Measurements from ENCODE around the gene SPARCL1.

The SPARCL1 gene

DNA sequence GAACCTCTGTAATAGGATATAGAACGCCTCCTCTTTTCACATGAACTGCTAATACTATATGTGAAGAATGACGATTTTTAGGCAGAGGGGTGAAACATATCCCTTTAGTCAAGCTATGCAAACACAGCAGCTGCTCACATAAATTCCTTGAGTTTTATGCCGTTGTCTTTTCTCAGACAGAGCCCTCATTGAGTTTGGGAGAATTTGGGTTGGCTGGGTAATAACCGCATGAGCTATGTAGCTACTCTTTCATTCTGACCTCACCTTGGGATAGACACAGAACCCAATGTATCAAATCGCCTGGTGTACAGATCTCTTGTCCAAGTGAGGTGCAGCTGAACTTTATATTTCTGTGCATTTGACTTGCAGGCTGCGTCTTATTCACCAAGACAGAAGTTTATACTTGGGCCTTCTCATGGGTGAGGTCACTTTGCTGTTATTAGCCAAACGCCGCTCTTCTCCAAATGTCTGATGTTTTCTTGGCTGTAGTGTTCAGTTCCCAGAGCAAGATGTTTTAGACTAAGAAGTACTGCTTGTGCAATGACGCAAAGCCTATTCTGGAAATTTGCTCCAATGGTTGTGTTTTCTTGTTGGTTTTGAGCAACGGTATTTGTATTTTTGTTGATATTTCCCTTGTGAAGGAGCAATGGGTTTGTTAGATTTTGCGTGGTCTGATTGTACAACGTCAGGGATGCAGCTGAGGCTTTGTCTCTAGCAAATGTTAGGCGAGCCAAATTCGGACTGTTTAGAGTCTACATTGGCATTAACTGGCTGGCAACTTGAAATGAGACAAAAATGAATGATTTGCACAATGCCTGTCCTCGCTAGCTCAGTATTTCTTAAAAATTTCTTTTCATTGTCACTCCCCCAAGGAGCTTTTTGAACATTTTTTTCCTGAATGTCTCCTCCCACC lies 11.2 kb upstream of the SPARCL1 start:
- DNase-seq (ENCODE audit: low spot score): no peak

DNA sequence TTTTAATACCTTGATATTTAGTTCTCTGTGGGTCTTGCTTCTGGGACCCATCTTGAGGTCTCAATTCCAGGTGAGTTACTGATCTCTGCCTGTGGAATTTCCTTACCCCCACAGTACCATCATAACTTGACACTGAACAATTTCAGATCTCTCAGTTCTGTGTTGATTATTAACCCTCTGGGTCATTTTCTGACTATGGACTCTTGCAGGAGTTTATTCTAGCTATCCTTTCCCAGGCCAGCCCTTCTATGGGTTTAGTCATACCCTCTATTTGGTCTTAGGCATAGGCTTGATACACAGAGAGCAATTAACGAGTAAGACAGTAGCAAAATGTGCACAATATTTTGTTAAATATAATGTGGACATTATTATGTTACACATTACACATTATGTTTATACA lies 3.7 kb upstream of the SPARCL1 start:
- DNase-seq (ENCODE audit: low spot score): no peak

DNA sequence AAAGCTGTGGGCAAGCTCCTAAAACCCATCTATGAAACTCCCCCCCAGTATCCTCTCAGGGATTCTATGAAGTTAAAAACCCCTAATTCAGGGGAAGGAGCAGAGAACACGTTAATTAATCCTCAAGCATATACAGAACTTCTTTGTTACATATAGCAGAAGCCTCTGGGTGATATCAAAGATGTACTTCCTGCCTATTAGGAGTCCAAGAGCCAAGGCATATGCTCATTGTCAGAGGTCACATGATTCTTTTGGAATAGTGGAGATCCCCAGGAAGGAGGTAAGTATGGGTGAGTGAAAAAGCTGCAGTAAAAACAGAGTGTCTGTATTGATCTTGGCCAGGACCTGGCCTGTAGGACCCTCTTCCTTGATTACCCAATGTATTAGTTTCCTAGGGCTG lies 2.9 kb upstream of the SPARCL1 start:
- peak; percentile 67 for DNase-seq (ENCODE audit: low spot score)

DNA sequence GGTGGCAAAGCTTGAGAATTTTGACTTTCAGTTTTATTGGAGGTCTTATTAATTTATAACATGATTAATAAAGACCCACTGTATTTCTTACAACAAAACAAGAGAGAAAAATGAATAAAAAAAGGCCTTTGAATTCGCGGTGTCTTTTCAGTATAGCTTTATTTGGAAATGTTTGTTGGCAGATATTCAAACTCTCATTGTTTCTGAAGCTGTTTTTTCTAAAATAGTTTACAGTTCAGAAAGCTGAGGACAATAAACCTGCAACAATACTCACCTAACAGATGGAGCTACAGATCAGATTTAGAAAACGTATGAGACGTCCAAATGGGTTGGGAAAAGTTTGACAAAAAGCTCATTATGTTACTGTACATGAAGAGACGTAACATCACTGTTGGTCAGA lies 2.4 kb upstream of the SPARCL1 start:
- DNase-seq (ENCODE audit: low spot score): peak; percentile 34

DNA sequence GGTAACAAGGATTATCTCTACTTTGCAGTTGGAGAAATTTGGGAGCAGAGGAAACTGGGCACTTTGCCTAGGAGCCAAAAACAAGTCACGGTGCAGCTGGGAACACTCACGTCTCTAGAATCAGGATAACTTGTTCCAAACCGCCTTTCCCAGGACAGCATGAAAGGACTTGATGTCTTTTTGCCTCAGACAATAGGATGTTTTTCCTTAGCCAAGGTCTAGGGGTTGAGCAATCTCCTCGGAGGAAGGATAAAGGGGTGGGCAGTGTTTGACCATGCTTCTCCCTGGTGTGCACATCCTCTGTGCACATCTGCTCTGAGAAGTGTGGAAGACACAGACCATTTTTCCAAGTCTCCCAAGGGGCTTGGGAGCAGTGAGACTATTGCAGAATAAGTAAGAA lies 1.7 kb upstream of the SPARCL1 start:
- peak; percentile 24 for DNase-seq (ENCODE audit: low spot score)

DNA sequence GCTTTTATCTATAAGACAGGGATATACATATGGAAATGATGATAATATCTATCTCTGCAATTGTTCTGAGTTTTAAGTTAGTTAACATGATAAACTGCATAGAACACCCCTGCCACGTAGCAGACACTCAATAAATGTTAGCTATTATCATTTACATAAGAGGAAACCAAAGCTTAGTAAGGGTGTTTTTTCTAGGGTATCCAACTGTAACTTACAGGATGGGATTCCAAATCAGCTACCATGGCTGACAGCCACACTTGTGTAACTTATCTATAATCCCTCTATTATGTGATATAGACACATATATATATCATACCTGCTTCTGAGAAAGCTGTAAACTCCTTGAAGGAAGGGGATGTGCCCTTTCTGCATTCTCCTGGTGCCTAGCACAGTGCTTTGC lies 1.1 kb upstream of the SPARCL1 start:
- DNase-seq (ENCODE audit: low spot score): no peak

DNA sequence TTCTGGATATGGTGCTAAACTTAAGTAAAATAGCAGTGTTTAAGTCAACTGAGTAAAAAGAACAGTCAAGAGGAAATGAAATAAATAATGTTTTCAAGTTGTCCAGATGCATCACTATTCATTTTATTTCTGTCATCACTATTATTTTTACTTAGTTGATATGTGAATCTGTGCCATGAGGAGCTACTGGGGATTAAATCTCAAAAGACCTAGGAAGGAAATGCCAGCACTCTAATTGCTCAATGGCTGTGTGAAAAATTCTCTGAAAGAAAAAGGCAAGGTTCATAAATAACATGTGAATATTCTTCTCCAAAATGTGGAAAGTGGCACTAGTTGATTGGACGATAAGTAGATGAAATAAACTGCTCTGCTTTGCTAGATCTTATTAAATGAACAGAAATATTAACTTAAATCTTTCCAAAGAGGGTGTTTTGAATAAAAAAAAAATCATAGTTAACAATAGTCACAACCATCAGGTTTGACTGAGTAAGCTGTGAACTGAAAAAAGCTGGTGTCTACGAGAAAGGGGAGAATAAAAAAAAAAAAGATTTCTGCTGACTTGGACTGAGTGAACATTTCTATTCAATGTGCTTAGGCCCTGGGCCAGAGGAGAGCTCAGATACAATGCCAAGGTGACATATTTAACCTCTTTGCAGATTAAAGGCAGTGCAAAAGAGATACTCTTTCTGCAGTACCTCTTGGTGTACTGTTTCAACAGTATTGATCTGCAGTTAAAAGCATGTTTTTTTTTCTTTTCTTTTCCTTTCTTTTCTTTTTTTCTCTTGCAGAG lies 1.6 kb downstream of the SPARCL1 start:
- no peak for DNase-seq (ENCODE audit: low spot score)

DNA sequence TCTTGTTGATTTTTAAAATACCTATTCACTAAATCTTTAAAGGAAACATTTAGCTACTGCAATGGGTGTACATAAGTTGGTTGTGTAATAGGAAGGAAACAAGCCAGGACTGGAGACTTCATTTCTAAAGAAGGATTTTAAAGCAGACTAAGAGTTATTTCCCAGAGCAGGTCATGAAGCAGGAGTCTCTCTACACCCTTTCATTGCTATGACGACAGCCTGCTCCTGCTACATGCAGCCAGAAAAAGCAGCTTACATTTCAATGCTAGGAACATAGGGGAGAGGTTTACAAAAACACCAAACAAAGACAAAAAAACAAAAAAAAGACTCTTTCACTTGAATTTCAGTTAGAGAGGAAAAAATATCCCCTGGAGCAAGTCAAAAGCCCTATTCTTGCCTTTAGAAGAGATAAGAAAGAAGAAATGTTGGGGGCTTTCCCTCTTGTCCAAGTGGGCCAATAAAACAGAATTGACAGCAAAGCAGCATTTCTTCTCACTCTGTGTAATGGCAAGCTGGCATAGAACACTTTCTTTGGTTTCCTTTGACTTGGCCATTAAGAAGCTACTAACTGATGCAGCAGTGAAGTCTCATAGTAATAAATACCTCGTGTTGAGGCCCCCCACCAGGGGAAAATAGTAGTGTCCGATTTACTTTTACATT lies 3.4 kb downstream of the SPARCL1 start:
- DNase-seq (ENCODE audit: low spot score): no peak

DNA sequence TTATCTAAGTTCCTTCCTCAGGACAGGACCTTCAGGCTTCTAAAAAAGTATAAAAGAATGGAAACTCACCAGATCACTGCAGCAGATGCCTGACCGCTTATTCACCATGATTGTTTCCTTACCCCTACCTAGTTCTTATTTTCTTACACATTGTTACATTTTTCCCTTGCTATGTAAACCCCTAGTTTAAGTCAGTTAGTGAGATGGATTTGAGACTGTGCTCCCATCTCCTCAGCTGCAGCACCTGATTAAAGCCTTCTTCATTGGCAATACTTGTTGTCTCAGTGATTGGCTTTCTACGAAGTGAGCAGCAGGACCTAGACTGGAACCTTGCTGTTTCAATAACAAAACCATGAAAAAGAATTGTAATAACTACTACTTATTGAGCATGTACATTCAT lies 4.7 kb downstream of the SPARCL1 start:
- DNase-seq (ENCODE audit: low spot score): no peak

DNA sequence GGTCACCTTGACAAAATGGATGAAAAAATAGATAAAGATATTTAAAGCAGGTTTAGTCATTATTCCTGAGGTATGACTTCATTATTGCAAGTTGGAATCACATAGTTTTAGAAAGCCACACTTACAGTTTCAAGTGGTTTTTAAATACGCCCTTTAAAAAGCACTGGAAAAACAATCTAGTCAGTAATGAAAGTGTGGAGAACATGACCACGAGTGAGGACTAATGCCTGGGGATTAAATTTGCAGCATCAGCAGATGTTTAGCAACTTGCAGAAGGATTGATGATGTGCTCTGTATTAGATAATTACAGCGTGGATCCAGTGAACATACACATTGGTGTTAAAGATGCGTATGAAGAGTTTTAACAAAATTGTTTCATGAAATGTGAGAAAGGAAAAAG lies 5.9 kb downstream of the SPARCL1 start:
- DNase-seq (ENCODE audit: low spot score): no peak

DNA sequence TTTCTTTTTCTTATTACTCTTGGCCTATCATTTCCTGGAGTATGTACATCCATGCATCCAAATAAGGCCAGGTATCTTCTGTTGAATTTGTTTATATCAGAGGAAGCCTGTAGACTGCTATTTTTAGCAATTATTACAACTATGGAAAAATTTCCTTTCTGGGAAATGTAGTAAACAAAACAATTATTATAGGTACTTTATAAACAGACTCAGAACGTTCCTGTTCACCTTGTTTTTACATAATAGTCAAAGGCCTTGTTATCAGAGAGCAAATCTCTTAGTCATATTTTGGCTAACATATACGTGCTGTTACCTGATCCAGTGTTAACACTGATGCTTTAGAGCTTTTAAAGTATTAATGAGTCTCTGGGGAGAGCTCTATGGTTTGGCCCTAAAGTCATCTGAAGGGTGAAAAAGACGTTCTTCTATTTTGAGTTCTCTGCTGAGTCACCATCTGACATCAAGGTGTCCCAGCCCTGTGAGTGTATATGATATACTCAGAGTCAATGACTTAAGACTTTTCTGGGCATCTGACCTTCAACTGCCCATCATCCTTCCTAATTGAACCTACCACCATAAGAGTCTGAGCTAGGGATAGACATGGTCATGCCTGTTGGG lies 7.3 kb downstream of the SPARCL1 start:
- no peak for DNase-seq (ENCODE audit: low spot score)

DNA sequence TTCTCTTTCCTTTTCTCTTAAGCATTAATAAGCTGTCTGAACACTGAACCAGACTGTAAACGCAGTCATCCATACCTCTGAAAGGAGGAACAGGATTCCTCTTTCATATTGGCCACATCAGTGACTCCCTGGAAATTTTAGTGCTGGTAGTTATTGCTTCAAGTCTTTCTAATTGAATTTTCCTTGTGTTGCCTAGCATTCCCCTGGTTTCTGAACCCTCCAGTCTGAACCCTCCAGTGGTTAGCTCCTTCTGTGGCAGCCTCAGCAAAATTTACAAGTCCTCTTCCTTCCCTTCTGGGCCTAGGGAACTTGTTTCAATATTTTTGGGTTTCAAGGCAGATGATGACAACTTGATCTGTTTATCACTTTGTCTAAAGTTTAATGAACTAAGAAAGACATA lies 7.9 kb downstream of the SPARCL1 start:
- DNase-seq (ENCODE audit: low spot score): no peak

DNA sequence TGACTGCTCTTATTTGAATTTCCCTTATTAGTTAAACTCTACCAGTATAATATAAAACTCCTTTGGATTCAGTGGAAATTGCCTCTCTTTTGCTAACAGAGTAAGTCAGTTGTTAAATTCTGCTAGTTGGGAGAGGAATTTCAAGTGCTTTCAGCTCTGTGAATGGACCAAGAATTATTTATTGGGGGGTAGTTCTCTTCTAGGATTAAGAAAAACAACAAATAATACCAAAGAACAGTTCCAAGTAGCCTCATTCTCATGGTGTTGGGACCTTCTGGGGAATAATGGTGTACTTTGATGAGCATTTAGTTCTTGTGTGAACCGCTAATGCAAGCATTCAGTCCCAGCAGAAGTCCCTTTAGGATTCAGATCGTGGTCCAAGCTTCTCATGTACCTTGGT lies 11.6 kb downstream of the SPARCL1 start:
- no peak for DNase-seq (ENCODE audit: low spot score)

DNA sequence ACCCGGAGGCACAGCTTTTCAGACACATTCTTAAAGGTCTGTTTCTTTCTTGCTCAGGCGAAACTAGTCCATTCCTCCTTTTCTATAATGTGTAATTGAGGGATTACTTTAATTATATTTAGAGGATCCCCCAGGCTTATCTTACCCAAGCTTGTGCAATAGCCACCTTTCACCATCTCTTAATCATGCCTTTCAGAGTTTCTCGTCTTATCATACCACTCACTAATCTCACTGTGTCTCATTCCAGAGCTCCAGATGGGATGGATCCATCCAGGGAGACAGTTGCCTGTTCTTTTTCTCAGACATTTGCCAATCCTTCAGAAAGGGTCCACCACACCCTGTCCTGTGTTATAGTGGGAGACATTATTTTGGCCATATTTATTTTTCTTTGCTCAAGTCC lies 12.5 kb downstream of the SPARCL1 start:
- no peak for DNase-seq (ENCODE audit: low spot score)

DNA sequence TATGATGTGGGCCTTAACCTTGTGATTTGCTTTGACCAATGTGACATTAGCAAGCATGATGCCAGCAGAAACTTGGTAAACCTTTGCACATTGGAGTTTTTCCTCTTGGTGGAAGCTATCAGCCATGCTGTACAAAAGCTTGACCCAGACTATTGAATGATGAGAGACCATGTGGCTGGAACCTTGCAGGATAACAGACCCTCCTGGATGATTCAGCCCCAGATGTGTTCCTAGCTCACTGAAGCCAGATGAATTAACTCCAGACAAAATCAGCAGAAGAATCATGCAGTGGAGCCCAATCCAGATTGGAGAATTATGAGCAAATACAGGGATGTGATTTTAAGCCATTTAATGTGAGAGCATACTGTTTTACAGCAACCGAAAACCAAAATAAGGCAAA lies 16.8 kb downstream of the SPARCL1 start:
- DNase-seq (ENCODE audit: low spot score): no peak

DNA sequence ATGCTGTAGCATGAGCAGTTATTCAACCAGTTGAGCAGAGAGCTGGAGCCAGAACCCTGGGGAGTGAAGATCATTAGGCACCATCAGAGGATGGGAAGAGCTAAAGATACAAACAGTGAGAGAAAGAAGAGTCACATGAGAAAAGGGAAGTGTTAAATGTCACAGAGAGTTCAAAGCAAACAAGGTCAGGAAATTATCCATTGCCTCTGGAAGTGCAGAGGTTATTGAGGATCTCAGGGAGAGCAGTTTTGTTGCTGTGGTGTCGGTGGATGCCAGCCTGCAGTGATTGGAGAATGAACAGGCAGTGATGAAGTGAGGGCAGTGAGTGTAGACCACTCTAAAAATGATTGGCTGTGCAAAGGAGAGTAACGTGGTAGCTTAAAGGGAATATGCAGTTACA lies 17.7 kb downstream of the SPARCL1 start:
- DNase-seq (ENCODE audit: low spot score): no peak

DNA sequence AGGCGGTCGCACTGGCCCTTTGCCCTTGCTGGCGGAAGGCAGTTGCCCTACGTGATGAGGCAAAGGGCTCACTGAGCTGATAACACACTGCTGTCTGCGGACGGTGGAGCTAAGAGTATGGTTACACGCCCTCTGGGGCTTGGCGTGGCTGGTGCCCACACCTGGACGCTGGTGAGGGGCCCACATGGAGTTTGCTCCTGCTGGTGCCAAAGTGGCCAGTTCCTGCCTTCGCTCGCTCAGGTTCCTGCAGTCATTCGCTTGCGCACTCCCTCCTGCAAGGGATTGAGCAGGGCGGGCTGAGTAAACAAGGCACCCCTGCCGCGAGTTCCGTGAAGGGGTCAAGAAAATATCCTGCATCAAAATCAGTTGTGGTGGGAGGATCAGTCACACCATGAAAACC lies 18.4 kb downstream of the SPARCL1 start:
- DNase-seq (ENCODE audit: low spot score): no peak

DNA sequence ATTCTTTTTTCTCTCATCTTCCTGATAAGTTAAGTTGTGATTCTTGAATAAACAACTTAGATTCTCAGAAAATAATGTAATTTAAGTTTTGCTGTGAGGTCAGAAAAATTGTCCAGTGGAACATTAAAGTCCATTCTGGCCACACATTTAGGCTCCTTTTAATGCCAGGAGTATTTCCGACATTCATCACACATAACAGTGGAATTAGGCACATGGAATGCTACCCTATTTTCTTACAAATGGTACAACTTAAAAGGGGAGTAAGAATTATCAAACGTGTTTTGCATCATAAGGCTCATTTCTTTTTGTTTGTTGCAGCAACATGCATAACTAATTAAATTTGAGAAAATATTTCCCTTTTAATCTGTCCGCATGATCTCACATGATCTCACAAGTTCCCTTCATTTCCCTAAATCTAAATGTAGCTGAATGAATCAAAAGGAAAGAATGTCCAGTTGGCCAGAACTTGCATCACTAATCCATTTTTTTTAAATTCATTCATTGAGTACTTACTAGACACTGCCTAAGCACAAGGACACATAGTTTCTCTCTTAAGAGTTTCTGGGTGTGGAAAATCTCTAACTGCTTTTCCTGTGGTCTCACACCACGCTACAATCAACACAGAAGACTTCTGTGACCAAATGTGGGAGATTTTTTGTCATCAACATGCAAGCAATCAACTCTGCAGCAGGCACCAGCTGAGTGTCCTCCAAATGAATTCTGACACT lies 22.0 kb downstream of the SPARCL1 start:
- DNase-seq (ENCODE audit: low spot score): peak; percentile 66

DNA sequence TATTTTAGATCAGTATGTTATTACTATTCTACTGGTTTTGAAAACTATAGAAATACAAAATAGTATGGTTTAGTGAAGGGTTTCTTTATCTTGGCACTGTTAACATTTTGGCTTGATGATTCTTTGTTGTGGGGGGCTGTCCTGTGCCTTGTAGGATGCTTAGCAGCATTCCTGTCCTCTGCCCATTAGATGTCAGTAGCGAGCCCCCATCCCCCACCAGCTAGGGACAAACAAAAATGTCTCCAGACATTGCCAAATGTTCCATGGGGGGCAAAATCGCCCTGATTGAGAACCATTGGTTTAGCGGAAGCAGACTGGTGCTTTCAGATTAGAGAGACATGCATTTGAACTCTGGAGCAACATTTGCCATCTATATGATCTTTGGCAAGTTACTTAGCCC lies 23.3 kb downstream of the SPARCL1 start:
- no peak for DNase-seq (ENCODE audit: low spot score)

DNA sequence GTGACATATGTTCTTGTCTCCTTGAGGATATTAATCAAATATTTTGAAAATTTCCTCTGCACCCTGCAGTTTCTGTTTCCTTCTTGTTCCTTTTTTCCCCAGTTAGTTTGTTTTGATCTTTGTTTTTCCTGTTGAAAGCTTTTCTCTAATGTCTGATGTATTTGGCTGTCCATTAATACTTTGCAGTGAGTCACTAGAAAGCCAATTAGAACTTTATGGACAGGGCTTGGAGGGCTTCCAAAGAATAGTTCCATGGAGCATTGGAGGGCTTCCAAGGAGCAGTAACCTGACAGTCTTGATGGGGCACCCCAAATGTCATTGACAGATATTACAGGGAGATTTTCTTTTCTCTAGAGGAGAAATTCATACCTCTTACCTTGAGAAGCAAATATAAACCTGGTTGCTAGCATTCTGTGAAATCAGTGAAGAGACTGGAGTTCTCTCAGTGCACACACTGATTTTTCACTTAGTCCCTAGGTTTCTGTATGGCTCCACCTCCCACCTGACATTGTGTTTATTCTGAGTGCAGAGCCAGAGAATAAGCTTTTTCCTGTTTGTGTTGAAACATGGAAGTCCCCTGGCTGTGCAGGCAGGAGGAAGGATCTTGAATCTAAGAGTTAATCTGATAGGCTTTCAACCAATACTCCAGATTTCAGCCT lies 26.5 kb downstream of the SPARCL1 start:
- DNase-seq (ENCODE audit: low spot score): peak; percentile 50

DNA sequence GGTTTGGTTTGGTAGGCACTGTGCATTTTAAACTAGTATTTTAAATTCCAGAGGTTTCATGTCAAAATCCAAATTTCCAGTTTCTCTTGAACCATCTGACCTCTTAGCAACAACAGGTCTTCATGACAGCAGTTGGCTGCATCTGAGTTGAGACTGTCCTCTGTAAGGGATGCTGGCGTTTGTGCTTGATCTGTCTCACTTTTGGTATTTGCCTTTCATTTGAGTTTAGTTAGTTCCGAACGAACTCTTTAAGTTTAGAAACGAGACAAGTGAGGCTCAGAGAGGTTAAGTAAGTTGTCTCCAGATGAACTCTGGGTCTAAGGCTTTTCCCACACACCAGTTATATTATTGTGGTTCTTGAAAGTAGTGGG lies 29.1 kb downstream of the SPARCL1 start:
- no peak for DNase-seq (ENCODE audit: low spot score)

All from COLO829 (cell line).